ENCODE results near the gene INHBC.
"Not testable (repeated sequence)": the region's sequence is repeated elsewhere in the genome, so short reads cannot be mapped to it uniquely, and the experiment has no call there.

The INHBC gene

DNA sequence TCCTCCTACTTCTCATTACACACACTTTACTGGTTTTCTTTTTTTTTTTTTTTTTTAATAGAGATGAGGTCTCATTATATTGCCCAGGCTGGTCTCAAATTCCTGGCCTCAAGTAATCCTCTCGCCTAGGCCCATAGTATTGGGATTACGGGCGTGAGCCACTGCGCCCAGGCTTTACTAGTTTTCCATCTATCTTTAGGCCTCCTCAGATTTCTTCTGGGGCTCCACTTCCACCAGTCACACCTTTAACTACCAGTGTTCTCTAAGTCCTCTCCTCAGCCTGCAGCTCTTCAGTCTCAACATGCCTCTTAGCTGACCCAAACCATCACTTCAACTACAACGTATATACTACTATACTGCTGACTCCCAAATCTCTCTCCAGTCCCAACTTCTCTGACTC, 14.1 kb upstream of the INHBC start:
- Histone ChIP-seq H3K9ac (no peak overlapping the region), H3K27me3 (no peaks in the 10 kb centered on the region), H3K4me1 (peaks cover 0 to 18% (median 0%) of the 10 kb centered on the region in 10 experiments; a peak in 9 of 20 replicates), H3K4me3 (no peak overlapping the region), H3K4me2 (no peak overlapping the region), H3K27ac (no peak overlapping the region), H3K9me3 (replicated peaks in 1 of 11) (no peaks in the 10 kb centered on the region), H3K36me3 (peaks cover 41 to 84% (median 66%) of the 10 kb centered on the region in 11 experiments), H4K20me1 (peaks cover 0 to 56% (median 7%) of the 10 kb centered on the region in 11 experiments; a peak in 11 of 22 replicates)
- TF ChIP-seq Cebpa-rat (IDR thresholded peaks at IDR 0.05) = no peak

DNA sequence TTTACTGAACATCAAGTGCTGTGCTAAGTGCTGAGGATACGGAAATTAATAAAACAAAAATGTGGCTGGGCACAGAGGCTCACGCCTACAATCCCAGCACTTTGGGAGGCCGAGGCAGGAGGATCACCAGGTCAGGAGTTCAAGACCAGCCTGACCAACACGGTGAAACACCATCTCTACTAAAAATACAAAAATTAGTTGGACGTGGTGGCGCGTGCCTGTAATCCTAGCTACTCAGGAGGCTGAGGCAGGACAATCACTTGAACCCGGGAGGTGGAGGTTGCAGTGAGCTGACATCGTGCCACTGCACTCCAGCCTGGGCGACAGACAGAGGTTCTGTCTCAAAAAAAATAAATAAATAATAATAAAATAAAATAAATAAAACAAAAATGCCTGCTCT, 7.6 kb upstream of the INHBC start:
- not testable (repeated sequence) for H4K20me1 ChIP-seq; H3K4me3 ChIP-seq; H3K9ac ChIP-seq; H3K27me3 ChIP-seq; H3K27ac ChIP-seq; H3K4me2 ChIP-seq; H3K9me3 ChIP-seq (replicated peaks in 1 of 11)
- Histone ChIP-seq H3K36me3 (peaks cover 26 to 47% (median 41%) of the 10 kb centered on the region in 11 experiments), H3K4me1 (peaks cover 9 to 28% (median 20%) of the 10 kb centered on the region in 10 experiments; a peak in 19 of 20 replicates)

DNA sequence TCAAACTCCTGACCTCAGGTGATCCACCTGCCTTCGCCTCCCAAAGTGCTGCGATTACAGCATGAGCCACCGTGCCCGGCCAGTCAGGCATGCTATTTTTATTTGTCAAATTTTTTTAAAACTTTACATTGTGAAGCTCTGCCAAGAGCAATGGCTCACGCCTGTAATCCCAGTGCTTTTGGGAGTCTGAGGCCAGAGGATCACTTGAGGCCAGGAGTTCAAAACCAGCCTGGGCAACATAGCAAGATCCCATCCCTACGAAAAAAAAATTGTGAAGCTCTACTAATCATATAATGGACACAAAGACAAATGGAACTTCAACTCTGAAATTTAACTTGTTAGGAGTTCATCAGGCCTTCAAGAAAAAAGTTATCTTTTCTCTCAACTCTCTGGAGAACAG, 5.6 kb upstream of the INHBC start:
- H3K4me3 ChIP-seq = peak overlapping the region in 9 of 10 experiments; percentile 61 to 80 (median 73); a peak in 12 of 20 replicates
- H3K27ac ChIP-seq = peak overlapping the region in 10 of 11 experiments; percentile 30 to 97 (median 94); a peak in 14 of 22 replicates
- H3K9me3 ChIP-seq (replicated peaks in 1 of 11) = no peaks in the 10 kb centered on the region
- peak overlapping the region; percentile 75 to 98 (median 89) for H3K4me2 ChIP-seq
- H3K9ac ChIP-seq = peak overlapping the region; percentile 92 to 99 (median 95); a peak in 18 of 22 replicates
- peaks cover 8 to 27% (median 22%) of the 10 kb centered on the region in 11 experiments; a peak in 20 of 22 replicates for H3K36me3 ChIP-seq
- H3K27me3 ChIP-seq = no peaks in the 10 kb centered on the region
- peaks cover 9 to 30% (median 21%) of the 10 kb centered on the region in 10 experiments; a peak in 19 of 20 replicates for H3K4me1 ChIP-seq
- no peak for TF ChIP-seq Cebpa-rat (IDR thresholded peaks at IDR 0.05)
- no peaks in the 10 kb centered on the region; a peak in 2 of 22 replicates for H4K20me1 ChIP-seq

DNA sequence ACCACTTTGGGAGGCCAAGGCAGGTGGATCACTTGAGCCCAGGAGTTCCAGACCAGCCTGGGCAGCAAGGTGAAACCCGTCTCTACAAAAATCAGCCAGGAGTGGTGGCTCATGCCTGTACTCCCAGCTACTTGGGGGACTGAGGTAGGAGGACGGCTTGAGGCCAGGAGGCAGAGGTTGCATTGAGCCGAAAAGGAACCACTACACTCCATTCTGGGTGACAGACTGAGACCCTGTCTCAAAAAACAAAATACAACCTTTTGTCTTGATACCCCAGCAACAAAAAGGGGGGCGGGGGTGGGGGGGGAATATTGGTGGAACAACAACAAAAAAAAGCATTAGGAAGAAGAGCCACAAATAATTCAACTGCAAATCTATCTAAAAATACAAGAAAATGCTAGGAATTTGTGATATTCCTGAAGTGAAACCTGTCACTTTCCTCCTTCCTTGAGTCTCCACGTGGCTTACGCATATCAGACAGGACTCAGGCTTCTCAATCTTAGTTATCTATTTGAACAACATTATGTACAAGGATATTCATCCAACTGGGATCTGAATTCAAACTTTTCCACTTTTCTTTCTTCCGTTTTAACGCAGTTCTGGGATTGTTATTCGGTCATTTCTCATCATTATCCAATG, 5.0 kb upstream of the INHBC start:
- Histone ChIP-seq H3K27me3 (no peaks in the 10 kb centered on the region), H3K27ac (peak overlapping the region; percentile 91 to 98 (median 95)), H3K36me3 (peaks cover 8 to 21% (median 16%) of the 10 kb centered on the region in 11 experiments; a peak in 20 of 22 replicates), H3K4me3 (peak overlapping the region; percentile 59 to 80 (median 72)), H3K9me3 (replicated peaks in 1 of 11) (no peaks in the 10 kb centered on the region), H3K4me1 (peaks cover 9 to 31% (median 25%) of the 10 kb centered on the region in 10 experiments; a peak in 19 of 20 replicates), H4K20me1 (no peaks in the 10 kb centered on the region; a peak in 2 of 22 replicates), H3K4me2 (peak overlapping the region; percentile 75 to 98 (median 89)), H3K9ac (peak overlapping the region; percentile 92 to 99 (median 95))
- TF ChIP-seq Cebpa-rat (IDR thresholded peaks at IDR 0.05) = no peak

DNA sequence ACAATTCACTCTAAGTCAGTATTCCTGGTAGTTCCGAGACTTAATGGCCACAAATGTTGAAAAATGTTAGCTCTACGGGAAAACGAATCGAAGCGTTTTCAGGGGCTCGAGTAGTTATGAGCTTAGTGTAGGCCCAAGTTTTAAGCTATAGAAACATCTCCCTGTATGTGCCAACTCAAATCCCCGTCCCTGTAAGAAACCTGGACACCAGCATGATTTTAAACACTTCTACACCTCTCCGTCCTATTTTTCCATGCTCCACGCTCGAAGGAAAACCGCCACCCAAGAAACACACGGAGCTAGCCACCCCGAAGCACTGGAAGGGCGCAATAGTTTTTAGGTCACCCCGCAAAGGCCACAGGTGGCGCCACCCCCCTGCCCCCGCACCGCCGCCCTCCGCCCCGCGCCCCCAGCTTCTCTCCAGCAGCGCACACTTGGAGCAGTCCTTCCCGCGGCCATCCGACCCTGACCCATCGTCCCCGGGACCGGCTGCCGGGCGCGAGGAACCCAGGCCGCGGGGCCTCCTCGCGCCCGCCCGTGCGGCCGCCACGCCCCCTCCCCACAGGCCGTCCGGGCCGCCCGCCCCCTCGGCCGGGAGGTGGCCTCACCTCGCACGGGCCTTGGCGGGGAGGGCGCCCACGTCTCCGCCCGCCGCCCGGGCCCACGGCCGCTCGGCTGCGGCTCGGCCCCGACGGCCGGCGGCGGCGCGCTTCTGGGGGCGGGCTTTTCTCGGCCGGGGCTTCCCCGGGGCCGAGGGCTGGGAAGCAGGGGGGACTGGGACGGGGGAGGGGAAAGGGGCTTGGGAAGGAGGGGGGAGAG, 4.3 kb upstream of the INHBC start:
- H3K4me3 ChIP-seq = peak overlapping the region; percentile 59 to 80 (median 72)
- H3K4me2 ChIP-seq = peak overlapping the region; percentile 75 to 98 (median 89)
- H3K4me1 ChIP-seq = peaks cover 16 to 38% (median 32%) of the 10 kb centered on the region in 10 experiments; a peak in 19 of 20 replicates
- H3K27ac ChIP-seq = peak overlapping the region; percentile 91 to 98 (median 95)
- no peaks in the 10 kb centered on the region; a peak in 1 of 22 replicates for H4K20me1 ChIP-seq
- no peaks in the 10 kb centered on the region for H3K9me3 ChIP-seq (replicated peaks in 1 of 11)
- H3K36me3 ChIP-seq = peaks cover 7 to 15% (median 9%) of the 10 kb centered on the region in 11 experiments; a peak in 19 of 22 replicates
- H3K9ac ChIP-seq = peak overlapping the region; percentile 92 to 99 (median 95)
- no peak for TF ChIP-seq Cebpa-rat (IDR thresholded peaks at IDR 0.05)
- no peaks in the 10 kb centered on the region for H3K27me3 ChIP-seq

DNA sequence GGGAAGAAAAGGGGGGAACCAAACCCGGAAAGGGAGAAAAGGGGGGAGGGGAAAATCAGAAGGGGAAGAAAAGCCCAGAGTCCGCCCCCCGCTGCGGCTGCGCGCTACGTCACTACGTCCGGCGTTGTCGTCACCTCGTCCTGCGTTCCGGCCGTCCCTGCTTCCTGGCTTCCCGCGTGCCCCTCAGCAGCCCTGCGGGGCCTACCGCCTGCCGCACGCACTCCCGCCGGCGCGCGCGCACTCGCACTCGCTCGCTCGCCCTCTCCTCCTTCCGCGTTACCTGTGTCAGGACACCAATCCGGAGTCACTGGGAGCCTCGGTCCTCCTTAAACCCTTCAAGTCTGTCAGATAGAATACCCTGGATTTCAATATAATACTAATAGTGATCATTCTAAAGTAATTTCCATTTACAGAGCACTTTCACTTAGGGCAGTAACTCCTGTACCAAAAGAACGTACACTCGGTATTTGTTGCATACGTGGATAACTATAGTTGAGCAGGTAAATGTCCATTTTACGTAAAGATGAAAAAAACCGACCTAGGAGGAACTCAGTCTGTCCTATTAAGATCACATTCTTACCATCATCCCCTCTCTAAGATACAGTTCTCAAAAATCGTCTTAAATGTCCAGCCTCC, 3.5 kb upstream of the INHBC start, which contains the start of gene R3HDM2:
Gene R3HDM2 (minus strand): TSS at position 113 of the 636 bp plus-strand sequence. CDS start 120,615 bp downstream, outside the sequence.
- Histone ChIP-seq H3K27me3 (no peaks in the 10 kb centered on the region), H3K27ac (peak within 1 kb of the TSS; percentile 91 to 98 (median 95)), H3K9me3 (replicated peaks in 1 of 11) (no peaks in the 10 kb centered on the region), H4K20me1 (no peaks in the 10 kb centered on the region; a peak in 1 of 22 replicates), H3K36me3 (peaks cover 0 to 8% (median 1%) of the 10 kb centered on the region in 11 experiments; a peak in 11 of 22 replicates), H3K4me1 (peaks cover 19 to 42% (median 36%) of the 10 kb centered on the region in 10 experiments; a peak in 19 of 20 replicates), H3K9ac (peak within 1 kb of the TSS; percentile 92 to 99 (median 95)), H3K4me2 (peak within 1 kb of the TSS; percentile 79 to 98 (median 89)), H3K4me3 (peak within 1 kb of the TSS; percentile 59 to 80 (median 72))
- no peak for TF ChIP-seq Cebpa-rat (IDR thresholded peaks at IDR 0.05)

DNA sequence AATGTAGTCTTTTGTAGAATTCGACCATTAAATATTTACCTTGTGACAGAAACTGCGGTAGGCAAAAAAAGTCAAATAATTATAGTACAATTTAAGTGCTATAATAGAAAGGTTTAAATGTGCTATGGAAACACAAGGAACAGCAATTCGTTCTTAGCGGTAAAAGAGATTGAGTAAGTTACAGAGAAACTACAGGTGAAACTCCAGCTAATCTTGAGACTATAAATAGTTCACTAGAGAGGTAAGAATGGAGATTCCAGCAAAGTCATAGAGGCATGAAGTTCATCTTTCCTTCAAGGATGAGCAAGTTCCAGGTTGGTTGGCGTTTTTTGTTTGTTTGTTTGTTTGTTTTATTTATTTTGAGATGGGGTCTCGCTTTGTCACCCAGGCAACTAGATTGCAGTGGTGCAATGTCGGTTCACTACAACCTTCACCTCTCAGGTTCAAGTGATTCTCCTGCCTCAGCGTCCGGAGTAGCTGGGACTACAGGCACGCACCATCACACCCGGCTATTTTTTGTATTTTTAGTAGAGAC, 2.9 kb upstream of the INHBC start:
- H3K27ac ChIP-seq = peak overlapping the region; percentile 91 to 98 (median 95); a peak in 21 of 22 replicates
- peak overlapping the region in 9 of 10 experiments; percentile 59 to 80 (median 73); a peak in 14 of 20 replicates for H3K4me3 ChIP-seq

DNA sequence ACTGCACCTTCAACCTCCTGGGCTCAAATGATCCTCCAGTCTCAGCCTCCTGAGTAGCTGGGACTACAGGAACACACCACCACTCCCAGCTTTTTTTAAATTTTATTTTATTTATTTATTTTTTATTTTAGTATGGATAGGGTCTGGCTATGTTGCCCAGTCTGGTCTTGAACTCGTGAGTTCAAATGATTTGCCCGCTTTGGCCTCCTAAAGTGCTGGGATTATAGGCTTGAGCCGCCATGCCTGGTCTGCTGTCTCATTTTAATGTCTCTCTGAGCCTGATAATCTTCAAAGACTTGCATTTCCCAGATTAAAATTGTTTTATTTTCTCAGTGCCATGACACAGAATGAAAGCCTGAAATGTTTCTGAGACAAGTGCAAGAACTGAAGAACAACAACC, 1.2 kb upstream of the INHBC start:
- Histone ChIP-seq H3K36me3 (no peaks in the 10 kb centered on the region), H3K4me1 (peaks cover 19 to 41% (median 35%) of the 10 kb centered on the region in 10 experiments; a peak in 19 of 20 replicates), H3K27me3 (no peaks in the 10 kb centered on the region), H3K4me2 (no peak overlapping the region), H3K9ac (no peak overlapping the region), H4K20me1 (no peaks in the 10 kb centered on the region), H3K4me3 (no peak overlapping the region), H3K27ac (no peak overlapping the region), H3K9me3 (replicated peaks in 1 of 11) (no peaks in the 10 kb centered on the region)
- no peak for TF ChIP-seq Cebpa-rat (IDR thresholded peaks at IDR 0.05)

More for the DNA sequence above, 2.9 kb upstream of the INHBC start:
- no peak for TF ChIP-seq Cebpa-rat (IDR thresholded peaks at IDR 0.05)
- H3K4me2 ChIP-seq = peak overlapping the region; percentile 70 to 87 (median 79); a peak in 20 of 22 replicates
- peaks cover 19 to 42% (median 36%) of the 10 kb centered on the region in 10 experiments; a peak in 19 of 20 replicates for H3K4me1 ChIP-seq
- no peaks in the 10 kb centered on the region for H3K9me3 ChIP-seq (replicated peaks in 1 of 11)
- H3K36me3 ChIP-seq = peaks cover 0 to 2% (median 0%) of the 10 kb centered on the region in 11 experiments; a peak in 1 of 22 replicates
- peak overlapping the region in 10 of 11 experiments; percentile 92 to 99 (median 95); a peak in 15 of 22 replicates for H3K9ac ChIP-seq
- no peaks in the 10 kb centered on the region; a peak in 1 of 22 replicates for H4K20me1 ChIP-seq
- H3K27me3 ChIP-seq = no peaks in the 10 kb centered on the region

Measured in BLaER1 treated with 17β-estradiol and CSF1 and Interleukin-3, amounts not matched to agents 10 nM and 100 nM (cell line).